ENCODE results near the gene RNASEL.
"Not testable (repeated sequence)": the region's sequence is repeated elsewhere in the genome, so short reads cannot be mapped to it uniquely, and the experiment has no call there.

RNASEL gene, protein sequence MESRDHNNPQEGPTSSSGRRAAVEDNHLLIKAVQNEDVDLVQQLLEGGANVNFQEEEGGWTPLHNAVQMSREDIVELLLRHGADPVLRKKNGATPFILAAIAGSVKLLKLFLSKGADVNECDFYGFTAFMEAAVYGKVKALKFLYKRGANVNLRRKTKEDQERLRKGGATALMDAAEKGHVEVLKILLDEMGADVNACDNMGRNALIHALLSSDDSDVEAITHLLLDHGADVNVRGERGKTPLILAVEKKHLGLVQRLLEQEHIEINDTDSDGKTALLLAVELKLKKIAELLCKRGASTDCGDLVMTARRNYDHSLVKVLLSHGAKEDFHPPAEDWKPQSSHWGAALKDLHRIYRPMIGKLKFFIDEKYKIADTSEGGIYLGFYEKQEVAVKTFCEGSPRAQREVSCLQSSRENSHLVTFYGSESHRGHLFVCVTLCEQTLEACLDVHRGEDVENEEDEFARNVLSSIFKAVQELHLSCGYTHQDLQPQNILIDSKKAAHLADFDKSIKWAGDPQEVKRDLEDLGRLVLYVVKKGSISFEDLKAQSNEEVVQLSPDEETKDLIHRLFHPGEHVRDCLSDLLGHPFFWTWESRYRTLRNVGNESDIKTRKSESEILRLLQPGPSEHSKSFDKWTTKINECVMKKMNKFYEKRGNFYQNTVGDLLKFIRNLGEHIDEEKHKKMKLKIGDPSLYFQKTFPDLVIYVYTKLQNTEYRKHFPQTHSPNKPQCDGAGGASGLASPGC

DNA sequence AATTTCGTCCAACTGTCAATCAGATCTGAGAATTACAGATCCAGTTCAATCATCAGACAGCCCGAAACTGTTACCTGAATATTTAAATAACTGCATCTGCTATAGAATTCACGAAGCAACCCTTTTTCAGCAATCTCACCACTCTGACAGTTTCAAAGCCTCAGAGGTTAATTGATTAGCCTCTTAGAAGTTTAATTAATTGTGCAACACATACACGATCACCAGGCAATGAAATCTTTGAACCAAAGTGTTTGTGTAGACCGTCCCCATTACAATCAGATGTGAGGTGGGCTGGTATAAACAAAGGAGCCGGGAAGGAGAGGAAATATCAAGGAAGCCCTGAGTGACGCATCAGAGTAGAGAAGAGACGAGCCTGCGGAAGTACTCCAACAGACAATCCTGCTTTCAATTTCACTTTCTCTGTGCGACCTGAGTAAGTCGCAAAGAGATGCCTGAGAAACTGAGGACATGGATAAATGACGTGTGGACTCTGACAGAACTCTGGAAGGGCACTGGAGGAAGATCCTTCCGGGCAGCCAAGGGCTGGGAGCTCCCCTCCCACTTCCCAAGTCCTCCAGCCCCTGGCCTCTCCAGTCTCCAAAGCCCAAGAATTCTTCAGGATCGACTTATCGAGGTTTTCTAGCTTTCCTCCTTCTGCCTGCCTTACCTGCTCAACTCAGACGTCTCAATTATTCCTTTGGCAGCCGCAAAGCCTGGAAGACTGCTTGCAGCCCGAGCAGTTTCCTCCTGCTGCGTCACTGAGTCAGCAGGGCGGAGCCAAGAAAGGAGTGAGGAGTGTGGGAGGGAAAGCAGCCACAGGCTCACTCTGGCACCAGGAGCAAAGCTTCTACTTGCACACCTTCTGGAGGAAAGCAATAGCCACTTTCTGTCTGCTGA, at the start of gene RNASEL:
RNASEL (minus strand) TSS at position 757 of the 897 bp plus-strand sequence. CDS start 2,450 bp downstream, outside the sequence.
- peak; percentile 41 for DNase-seq (ENCODE audit: low spot score)

DNA sequence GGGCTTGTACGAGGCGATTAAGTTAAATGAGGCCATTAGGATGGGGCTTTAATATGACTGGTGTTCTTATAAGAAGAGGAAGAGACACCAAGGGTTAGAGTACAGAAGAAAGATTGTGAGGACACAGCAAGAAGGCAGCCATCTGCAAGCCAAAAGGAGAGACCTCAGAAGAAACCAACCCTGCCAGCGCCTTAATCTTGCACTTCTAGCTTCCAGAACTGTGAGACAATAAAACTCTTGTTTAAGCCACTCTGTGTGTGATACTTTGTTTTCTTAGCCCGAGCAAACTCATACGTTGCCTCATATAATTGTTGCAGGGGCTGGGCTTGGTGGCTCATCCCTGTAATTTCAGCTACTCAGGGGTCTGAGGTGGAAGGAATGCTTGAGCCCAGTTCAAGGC, 48.7 kb upstream of the RNASEL start:
- DNase-seq (ENCODE audit: low spot score): no peak

DNA sequence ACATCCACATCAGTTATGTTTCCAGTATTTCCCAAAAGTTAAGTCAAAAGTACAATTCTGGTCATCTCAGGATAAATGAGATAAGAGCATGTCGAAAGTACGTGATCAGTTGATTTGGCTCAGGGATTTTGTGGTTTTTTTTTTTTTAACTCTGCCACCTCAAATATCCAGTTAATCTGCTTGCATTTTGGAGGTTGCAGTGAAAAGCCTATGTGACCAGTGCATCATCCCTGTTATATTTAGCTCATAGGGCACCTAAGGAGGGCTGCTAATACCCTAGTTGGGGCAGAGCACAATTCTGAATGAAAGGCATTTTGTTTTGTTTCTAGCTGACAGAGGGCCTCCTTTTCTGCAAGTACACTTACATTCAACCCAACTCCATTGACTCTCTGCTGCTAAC, 46.8 kb upstream of the RNASEL start:
- no peak for DNase-seq (ENCODE audit: low spot score)

DNA sequence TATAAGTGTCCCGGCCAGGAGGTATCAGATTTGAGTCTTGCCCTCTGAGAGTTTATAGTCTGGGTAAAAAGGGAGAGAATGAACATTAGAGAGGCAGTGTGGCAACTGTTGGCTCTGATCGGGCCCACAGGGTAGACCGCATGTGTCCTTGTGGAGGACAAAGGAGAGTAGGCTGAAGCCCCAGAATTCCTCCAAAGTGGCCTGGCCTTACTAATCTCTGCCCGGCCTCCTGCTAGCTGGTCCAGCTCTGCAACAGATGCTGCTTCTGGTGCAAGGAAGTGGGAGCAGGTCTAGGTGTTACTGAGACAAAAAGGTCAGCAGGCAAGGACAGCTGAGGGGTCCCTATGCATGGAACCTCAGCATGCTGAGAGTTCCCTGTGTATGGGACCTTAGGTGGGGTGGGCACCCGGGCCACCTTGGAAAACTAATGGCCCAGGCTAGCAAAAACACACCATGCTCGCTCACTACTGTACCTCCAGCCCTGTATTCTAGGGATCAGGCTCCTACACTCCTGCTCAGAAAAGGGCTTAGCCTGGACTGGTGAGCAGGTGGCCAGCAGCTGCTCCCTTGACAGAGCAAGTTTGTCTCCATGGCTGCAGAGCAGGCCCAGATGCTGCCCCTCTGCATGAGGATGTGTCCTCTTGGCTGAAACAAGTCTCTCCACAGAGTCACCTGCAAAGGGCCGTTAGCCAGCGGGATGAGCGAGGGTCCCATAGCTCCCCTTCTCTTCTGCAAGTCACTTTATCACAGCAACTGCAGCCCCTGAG, 45.4 kb upstream of the RNASEL start:
- DNase-seq (ENCODE audit: low spot score): no peak

DNA sequence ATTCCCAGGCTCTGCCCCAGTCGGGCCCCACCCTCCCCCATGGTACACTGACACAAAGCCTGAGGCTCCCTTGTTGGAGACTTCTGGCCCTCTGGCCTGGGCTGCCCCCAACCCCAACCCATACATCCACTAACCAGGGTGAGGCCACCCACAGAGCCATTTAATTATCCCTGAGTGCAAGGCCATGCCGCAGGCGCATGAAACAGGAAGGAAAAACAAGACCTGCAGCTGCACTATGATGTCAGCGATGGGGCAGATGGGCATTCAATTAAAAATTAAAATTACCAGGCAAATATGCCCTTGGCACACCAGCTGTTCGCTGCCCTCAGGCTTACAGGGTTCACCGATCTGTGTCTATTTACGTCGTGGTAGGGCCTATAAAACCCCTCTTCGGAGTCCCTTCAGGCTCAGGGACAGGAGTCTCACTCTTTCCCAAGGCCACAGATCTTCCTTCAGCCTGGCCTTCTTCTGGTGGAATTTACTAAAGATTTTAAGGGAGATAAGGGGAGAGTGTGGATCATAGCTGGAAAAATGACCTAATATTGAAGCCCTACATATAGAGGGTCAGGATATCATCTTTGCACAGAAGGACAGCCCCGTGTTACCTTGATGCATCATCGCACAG, 44.7 kb upstream of the RNASEL start:
- DNase-seq (ENCODE audit: low spot score): peak; percentile 10

DNA sequence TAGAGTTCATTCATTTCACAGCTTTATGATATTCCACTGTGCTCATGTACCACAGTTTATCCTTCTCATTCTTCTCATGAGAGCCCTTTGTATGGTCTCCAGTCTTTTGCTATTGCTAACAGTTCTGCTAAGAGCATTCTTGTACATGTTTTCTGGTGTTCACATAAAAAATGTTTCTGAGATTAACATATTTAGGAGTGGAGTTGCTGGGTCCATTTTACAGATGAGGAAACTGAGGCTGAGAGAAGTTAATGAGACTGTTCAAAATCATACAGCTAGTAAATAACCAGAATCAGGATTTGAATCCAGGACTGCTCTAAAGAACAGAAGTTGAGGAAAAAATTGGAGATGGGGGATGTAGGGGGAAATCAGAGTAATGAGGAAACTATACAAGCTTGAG, 44.0 kb upstream of the RNASEL start:
- DNase-seq (ENCODE audit: low spot score): no peak

DNA sequence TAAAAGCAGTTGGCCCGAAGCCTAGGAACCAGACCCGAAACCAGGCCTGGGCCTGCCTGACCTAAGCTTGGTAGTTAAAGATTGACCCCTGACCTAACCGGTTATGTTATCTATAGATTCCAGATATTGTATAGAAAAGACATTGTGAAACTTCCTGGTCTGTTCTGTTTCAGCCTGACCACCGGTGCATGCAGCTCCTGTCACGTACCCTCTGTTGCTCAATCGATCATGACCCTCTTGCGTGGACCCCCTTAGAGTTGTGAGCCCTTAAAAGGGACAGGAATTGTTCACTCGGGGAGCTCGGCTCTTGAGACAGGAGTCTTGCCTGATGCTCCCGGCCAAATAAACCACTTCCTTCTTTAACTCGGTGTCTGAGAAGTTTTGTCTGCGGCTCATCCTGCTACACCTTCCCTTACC, 43.4 kb upstream of the RNASEL start:
- not testable (repeated sequence) for DNase-seq (ENCODE audit: low spot score)

DNA sequence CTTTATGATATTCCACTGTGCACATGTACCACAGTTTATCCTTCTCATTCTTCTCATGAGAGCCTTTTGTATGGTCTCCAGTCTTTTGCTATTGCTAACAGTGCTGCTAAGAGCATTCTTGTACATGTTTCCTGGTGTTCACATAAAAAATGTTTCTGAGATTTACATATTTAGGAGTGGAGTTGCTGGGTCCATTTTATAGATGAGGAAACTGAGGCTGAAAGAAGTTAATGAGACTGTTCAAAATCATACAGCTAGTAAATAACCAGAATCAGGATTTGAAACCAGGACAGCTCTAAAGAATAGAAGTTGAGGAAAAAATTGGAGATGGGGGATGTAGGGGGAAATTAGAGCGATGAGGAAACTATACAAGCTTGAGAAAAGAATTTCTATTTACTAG, 42.9 kb upstream of the RNASEL start:
- no peak for DNase-seq (ENCODE audit: low spot score)

DNA sequence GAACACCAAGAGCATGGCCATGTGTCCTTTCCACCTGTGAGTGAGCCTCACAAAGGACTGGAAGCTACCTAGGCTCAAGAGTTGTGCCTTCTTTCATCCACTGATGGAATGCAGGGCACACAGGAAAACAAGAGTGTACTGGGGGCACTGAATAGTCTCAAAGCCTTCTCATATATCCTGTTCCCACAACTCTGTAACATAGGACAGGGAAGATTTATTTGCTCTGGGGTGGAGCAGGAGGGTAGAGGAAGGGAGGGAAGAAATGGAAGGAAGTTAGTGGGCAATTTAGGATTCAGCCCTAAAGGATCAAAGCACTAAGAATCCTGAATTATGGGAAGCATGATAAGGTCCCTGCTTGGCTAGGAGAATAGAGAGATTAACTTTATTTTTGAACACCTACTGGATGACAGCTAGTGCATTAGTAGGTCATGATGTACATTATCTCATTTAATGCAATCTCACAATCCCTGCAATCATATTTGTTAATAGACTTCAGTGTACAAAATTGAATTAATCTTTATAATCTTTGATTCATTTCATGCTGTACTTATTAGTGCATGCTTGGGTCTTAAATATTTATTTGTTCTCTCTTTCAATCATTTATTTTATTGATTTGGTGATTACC, 42.1 kb upstream of the RNASEL start:
- peak; percentile 17 for DNase-seq (ENCODE audit: low spot score)

DNA sequence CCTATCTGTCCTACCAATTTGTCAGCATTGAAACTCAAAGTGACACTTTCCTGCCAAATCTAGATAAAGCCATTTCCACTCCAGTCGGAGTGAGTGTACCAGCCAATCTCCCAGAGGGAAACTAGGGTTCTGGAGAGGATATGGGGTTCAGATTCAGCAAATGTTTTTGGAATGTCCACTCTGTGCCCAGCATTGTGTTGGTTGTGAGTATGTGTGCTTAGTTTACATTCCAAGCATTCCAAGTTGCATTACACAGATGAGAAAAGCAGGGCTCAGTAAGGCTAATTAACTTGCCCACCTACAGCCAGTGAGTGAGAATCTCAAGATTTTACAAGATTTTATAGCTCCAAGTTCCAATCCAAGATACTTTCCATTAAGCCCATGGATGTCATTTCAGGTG, 41.5 kb upstream of the RNASEL start:
- no peak for DNase-seq (ENCODE audit: low spot score)

DNA sequence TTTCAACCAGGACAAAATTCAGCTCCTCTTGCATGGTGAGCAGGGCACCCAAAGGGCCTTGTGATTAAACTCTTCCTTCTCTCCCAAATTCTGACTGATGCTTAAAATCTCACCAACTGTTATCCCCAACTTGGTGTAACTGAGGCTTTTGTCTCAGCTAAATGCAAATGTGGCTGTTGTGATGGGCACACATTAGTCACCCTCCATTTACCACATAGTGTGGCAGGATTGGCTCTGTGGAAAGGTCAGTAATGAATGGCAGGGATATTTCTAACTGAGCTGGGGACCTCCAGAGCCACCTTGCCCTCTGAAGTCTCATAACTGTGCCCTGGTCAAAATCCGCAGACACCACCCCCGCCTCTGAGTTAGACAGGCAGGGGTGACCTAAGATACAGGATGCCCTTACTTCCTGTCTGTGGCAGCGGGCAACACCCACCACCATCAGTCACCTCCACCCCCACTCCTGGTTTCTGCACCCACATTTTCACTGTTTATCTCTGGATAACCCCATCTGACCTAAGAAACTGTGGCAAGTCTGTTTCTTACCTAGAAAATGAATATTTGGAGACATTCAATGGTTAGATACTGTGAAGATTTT, 40.5 kb upstream of the RNASEL start:
- no peak for DNase-seq (ENCODE audit: low spot score)

DNA sequence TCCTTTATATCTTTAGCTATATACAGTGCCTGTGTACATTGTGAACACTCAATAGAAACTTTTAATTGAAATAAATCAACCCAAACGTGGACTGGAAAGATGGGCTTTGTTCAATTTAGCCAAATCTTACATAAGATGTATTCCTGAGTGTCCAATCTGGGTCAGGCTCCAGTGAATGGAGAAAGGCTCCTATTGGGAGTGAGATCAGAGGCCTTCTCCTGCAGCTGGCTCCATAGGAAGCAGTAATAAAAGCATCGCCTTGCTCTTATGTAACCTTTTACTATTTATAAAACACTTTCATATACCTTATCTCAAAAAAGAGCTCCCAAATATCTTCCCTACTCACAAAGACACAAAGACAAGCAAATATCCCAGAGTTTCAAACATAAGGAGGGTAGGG, 40.0 kb upstream of the RNASEL start:
- DNase-seq (ENCODE audit: low spot score): no peak

DNA sequence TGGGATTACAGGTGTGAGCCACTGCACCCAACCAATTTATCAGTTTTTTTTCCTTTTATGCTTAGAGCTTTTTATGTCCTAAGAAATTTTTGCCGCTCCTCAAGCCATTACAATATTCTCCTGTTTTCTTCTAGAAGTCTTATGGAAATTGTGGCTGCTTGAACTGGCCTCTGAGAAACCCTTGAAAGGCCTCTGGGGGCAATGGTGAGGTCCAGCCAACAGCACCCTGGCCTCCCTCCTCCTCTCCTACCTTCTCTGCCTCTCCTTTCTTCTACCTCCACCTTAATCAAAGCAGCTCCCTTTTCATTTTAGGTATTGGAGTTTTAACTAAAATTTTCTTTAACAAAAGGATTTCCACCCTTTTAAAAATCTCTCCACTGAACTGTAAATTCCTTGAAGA, 39.6 kb upstream of the RNASEL start:
- DNase-seq (ENCODE audit: low spot score): no peak

DNA sequence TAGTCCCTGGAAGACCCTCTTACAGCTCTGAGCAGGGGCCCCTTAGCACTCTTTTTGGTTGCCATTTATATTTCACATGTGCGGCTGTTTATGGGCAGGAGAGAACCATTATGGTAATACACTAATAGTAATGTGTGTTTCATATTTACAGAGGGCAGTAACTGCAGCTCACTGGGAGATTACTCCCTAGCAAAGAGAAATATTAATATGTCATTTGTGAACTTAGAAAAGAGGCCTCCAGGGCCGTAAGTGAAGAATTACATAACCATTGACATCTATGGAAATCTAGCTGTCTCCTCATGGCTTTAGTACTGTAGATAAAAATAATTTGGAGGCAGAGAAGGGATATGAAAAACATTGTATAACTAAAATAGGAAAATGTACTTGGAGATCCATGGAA, 38.6 kb upstream of the RNASEL start:
- no peak for DNase-seq (ENCODE audit: low spot score)

DNA sequence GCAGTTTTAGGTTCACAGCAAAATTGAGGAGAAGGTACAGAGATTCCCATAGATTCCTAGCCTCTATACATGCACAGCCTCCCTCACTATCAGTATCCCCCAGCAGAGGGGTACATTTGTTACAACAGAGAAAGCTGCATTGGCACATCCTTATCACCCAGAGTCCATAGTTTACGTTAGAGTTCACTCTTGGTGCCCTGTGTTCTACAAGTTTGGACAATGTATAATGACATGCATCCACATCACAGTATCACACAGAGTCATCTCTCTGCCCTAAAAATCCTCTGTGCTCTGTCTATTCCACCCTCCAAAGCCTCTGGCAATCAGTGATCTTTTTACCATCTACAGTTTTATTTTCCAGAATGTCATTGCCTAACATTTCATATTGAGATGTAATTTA, 37.5 kb upstream of the RNASEL start:
- no peak for DNase-seq (ENCODE audit: low spot score)

DNA sequence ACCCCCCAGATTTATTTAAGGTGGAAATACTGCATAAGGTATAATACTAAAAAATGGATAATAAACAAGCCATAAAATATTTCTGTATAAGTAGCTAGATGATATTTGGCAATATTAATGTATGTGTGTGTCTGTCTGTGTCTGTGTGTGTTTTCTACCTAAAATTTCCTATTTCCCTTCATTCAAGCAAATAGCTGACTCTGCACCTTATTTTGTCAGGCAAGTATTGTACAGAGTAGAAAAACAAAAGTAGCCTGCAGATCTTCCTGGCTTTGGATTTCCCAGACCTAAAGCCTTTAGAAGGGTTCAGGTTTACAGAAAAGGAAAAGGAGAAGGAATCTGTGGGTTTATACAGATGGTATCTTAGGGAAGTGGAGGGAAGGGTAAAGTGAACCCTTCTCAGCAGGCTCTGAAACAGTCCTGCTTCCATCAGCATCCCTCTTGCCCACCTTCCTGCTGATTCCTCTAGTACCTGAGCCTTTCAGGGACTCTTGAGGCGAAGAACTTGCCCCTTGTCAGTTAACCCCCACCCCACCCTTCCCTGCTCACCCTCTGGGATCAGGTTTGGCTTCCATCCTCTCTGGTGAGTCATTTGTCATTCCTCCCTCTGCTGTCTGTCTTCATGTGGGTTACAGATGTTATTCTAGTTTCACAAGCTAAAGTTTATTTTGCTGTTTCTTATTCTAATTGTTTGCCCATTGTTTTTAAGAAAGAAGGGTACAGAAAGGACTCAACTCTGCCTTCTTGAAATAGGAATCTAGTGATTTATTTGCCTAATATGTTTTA, 36.9 kb upstream of the RNASEL start:
- DNase-seq (ENCODE audit: low spot score): no peak

DNA sequence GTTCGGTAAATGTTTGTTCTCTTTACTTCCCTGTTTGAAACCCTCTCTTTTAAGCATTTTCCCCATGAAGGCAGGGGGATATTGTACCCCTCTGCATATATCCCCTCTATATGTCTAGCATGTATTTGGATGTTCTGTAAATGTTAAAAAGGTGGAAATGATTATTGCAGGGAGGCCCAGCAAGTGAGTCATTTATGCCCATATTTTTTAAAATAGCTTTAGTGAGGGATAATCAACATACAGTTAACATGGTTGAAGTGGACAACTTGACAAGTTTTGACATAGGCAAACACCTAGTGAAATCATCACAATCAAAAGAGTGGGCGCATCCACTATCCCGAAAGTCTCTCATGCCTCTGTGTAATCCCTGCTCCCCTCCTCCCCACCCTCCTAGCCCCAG, 36.0 kb upstream of the RNASEL start:
- DNase-seq (ENCODE audit: low spot score): no peak

DNA sequence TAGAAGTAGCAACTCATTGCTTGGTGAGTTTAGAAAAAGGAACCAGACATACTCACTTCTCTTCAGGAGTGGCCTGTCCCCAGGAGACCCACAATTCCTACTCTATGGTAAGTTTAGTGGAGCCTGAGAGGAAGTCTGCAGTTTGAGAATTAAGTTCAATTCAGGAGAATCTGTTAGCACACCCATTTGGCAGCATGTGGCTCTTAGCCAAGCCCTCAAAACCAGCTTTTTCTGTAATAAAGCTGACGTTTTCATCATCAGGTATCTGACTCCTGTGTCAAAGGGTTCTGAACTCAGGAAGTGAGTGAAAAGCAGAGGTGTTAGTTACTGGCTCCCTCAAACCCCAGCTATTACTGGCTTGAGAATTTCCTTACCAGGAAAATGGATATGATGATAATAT, 35.5 kb upstream of the RNASEL start:
- no peak for DNase-seq (ENCODE audit: low spot score)

DNA sequence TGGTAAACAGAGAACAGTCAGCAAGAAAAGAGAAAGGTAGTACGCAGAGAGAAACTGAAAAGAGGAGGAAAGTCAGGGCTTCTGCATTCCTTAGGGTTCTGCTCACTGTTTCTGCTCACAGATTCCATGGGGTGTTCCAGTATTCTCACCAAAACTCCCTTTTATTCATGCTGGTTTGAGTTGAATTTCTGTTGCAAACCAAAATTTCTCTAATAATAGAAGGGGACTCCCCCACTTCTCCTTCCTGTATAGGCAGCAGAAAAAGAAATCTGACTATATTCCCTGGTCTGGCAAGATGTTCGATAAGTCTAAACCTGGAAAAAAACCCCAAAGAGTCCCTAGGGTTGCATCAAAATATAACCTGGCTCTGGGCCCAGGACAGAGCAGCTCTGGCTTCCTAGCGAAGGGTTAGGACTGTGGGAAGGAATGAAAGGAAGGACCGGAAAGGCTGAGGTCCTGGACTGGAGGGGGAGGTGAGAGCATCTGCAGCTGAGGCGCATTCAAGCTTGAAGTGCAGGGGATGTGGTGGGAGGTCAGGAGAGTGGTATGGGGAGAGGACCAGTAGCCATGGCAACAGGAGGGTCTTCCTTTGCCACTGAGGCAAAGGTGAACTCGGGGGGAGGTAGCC, 34.0 kb upstream of the RNASEL start:
- DNase-seq (ENCODE audit: low spot score): no peak
